ENCODE measurements around the gene GNB1.

- TF ChIP-seq GATA2 (IDR thresholded peaks at IDR 0.05; ENCODE audit: low read depth, low read length), result no peak
- TF ChIP-seq GATA3 (IDR thresholded peaks at IDR 0.05; ENCODE audit: low read depth, low read length), result no peak
These were observed 38.1 kb downstream of the GNB1 start for GRCh38 chr1:1852619-1853414.
